Mesothelial cell of epicardium (in vitro differentiated cells): ENCODE measurements around the gene SNRPA1. TPM values are rescaled to one million over a fixed set of nuclear protein-coding genes. Genes with fewer than 3 reads are reported as not detected.

Experiments
- DNase-seq, 2 experiments: peaks; one replicate each; pipeline ENCODE4 v3.0.0; 2021; ENCODE audit warnings: low spot score in 2 of 2; ENCODE audit not compliant: unreplicated experiment in 2 of 2
- H3K27ac Mint-ChIP-seq: 2 replicates; pipeline ENCODE4 v1.8.0; 2021; ENCODE audit warnings: mixed read lengths
- H3K27me3 Mint-ChIP-seq: 2 replicates; pipeline ENCODE4 v1.8.0; 2021; ENCODE audit warnings: low read depth, mixed read lengths
- H3K36me3 Mint-ChIP-seq: 2 replicates; pipeline ENCODE4 v1.8.0; 2021; ENCODE audit warnings: mixed read lengths
- H3K4me1 Mint-ChIP-seq: 2 replicates; pipeline ENCODE4 v1.8.0; 2021; ENCODE audit warnings: mixed read lengths
- H3K4me3 Mint-ChIP-seq: 2 replicates; pipeline ENCODE4 v1.8.0; 2021; ENCODE audit warnings: mild to moderate bottlenecking, moderate library complexity, mixed read lengths
- H3K9me3 Mint-ChIP-seq: 2 replicates; pipeline ENCODE4 v1.8.0; 2021; ENCODE audit warnings: mixed read lengths
- CTCF ChIP-seq: fragments of 200-600 bp; sonication (generic); IDR thresholded peaks from one replicate; pipeline ENCODE4 v1.5.0; 2021; ENCODE audit warnings: antibody characterized with exemption; ENCODE audit not compliant: unreplicated experiment
- total RNA-seq: library from RNA; stranded (reverse); gene quantifications from 3 replicates; pipeline ENCODE4 v1.2.1, GENCODE V29; 2021

SNRPA1 gene
- total RNA-seq, 1 donor from 2014 or later: 82.8 TPM

DNA sequence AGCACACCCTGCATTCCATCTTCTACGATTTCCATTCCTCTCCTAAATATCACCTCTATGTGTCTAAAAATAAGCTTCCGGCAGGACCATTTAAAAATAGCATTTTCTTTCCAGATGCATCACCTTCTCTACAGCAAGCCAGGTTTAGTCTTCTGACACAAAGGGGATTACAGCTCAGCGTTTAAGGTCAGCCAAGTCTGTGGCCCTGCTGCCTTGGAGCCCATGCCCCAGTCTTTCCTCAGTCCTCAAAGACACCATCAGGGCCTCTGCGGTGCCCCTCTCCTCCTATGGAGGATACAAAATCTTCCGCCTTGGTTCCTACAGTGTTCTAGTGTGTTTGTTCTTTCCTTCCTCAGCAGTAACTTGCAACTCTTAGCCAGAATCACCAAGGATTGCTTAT lies 21.5 kb downstream of the SNRPA1 start:
- TF ChIP-seq CTCF: no peak
- peaks cover 12% of the 10 kb centered on the region for H3K4me1 Mint-ChIP-seq
- H3K27me3 Mint-ChIP-seq: no peaks in the 10 kb centered on the region
- peaks cover 41% of the 10 kb centered on the region for H3K36me3 Mint-ChIP-seq
- no peak overlapping the region for H3K27ac Mint-ChIP-seq
- no peak overlapping the region for H3K4me3 Mint-ChIP-seq
- no peak for DNase-seq
- H3K9me3 Mint-ChIP-seq: no peaks in the 10 kb centered on the region

GRCh38 chr15:101272584-101272983 lies 22.5 kb downstream of the SNRPA1 start:
- TF ChIP-seq CTCF: no peak
- no peak for DNase-seq
- H3K36me3 Mint-ChIP-seq: peaks cover 41% of the 10 kb centered on the region

GRCh38 chr15:101269479-101270223 lies 25.4 kb downstream of the SNRPA1 start:
- no peaks in the 10 kb centered on the region for H3K27me3 Mint-ChIP-seq
- H3K27ac Mint-ChIP-seq: no peak overlapping the region
- no peak for TF ChIP-seq CTCF
- no peak overlapping the region for H3K4me3 Mint-ChIP-seq
- no peaks in the 10 kb centered on the region for H3K4me1 Mint-ChIP-seq
- no peak for DNase-seq
- H3K9me3 Mint-ChIP-seq: no peaks in the 10 kb centered on the region
- peaks cover 37% of the 10 kb centered on the region for H3K36me3 Mint-ChIP-seq

More at GRCh38 chr15:101272584-101272983, 22.5 kb downstream of the SNRPA1 start:
- H3K27me3 Mint-ChIP-seq: no peaks in the 10 kb centered on the region
- no peak overlapping the region for H3K27ac Mint-ChIP-seq
- H3K9me3 Mint-ChIP-seq: no peaks in the 10 kb centered on the region
- H3K4me3 Mint-ChIP-seq: no peak overlapping the region
- H3K4me1 Mint-ChIP-seq: peaks cover 8% of the 10 kb centered on the region

GRCh38 chr15:101267320-101268104 lies 27.5 kb downstream of the SNRPA1 start:
- Mint-ChIP-seq H3K4me1 (no peaks in the 10 kb centered on the region), H3K4me3 (no peak overlapping the region), H3K27me3 (peaks cover under 1% of the 10 kb centered on the region), H3K27ac (no peak overlapping the region), H3K9me3 (no peaks in the 10 kb centered on the region), H3K36me3 (peaks cover 19% of the 10 kb centered on the region)
- no peak for TF ChIP-seq CTCF
- DNase-seq: no peak

DNA sequence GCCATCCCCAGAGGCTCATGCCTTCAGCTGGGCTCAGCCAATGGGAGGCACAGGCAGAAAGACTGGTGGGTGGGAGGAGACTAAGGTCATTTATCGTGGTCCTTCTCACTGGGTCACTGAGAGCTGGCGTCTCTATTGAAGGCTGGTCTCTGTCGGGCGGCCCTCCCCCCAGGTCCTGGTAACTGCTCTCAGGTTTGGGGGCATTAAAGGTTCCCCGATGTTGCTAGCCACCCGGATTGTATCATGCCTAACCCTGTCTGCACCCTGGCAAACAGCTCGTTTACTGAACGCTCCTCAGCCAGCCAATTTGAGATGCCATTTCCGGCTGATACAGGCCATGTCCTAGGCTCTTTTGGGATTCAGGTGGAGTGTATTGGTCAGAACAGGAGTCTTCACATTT lies 28.3 kb downstream of the SNRPA1 start:
- H3K27ac Mint-ChIP-seq: no peak overlapping the region
- DNase-seq: peak in 1 of 2 experiments; percentile 16
- H3K4me3 Mint-ChIP-seq: no peak overlapping the region
- TF ChIP-seq CTCF: no peak
- no peaks in the 10 kb centered on the region for H3K9me3 Mint-ChIP-seq
- H3K4me1 Mint-ChIP-seq: no peaks in the 10 kb centered on the region
- peaks cover 14% of the 10 kb centered on the region for H3K36me3 Mint-ChIP-seq
- peaks cover 5% of the 10 kb centered on the region for H3K27me3 Mint-ChIP-seq
